ENCODE measurements around the gene SH3BP4. TPM values are rescaled to one million over a fixed set of nuclear protein-coding genes. Genes with fewer than 3 reads are reported as not detected.

Gene SH3BP4
- total RNA-seq, 1 donor from 2014 or later = 4.6 TPM

DNA sequence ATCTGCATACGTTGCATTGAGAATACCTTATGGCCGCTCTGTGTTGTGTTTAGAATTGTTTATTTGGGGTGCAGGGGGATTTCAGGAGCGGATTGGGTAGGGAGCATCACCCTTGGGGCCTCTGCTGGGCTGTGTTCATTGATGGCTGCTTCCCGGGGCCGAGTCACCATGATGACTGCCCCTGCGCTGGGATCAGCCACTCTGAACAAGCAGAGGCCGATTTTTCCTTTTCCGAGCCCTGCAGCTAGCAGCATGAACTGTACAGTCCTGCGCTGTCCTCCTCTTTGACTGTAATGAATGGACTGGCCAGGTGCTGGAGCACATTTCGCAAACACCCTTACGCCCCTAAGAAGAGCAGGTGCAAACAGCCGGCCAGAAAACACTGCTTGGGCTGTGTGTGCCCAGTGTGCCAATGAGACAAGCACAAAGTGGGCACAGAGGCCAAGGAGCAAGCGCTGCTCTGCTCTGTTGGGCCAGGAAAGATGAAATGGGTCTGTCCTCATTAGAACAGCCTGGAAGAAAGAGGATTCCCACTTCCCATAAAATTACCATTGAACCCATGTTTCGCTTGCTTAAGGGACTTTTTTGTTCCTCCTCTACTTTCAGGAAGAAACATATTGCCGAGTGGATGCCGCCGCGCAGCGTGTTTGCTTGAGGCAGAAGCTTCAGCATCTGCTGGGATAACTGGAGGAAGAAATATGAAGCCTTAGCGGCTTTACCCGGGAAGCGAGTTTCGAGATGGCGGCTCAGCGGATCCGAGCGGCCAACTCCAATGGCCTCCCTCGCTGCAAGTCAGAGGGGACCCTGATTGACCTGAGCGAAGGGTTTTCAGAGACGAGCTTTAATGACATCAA is 82.7 kb downstream of the SH3BP4 start:
- no peak for DNase-seq (ENCODE audit: low spot score)

- no peak for DNase-seq (ENCODE audit: low spot score)
These were observed 85.9 kb downstream of the SH3BP4 start for GRCh38 chr2:235037604-235038166.

- DNase-seq (ENCODE audit: low spot score) = no peak
These were observed 89.6 kb downstream of the SH3BP4 start for GRCh38 chr2:235041221-235041917.

DNA sequence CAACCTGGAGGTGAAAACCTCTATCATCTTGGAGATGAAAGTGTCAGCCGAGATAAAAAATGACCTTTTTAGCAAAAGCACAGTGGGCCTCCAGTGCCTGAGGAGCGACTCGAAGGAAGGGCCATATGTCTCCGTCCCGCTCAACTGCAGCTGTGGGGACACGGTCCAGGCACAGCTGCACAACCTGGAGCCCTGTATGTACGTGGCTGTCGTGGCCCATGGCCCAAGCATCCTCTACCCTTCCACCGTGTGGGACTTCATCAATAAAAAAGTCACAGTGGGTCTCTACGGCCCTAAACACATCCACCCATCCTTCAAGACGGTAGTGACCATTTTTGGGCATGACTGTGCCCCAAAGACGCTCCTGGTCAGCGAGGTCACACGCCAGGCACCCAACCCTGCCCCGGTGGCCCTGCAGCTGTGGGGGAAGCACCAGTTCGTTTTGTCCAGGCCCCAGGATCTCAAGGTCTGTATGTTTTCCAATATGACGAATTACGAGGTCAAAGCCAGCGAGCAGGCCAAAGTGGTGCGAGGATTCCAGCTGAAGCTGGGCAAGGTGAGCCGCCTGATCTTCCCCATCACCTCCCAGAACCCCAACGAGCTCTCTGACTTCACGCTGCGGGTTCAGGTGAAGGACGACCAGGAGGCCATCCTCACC is 90.2 kb downstream of the SH3BP4 start:
- DNase-seq (ENCODE audit: low spot score) = no peak

DNA sequence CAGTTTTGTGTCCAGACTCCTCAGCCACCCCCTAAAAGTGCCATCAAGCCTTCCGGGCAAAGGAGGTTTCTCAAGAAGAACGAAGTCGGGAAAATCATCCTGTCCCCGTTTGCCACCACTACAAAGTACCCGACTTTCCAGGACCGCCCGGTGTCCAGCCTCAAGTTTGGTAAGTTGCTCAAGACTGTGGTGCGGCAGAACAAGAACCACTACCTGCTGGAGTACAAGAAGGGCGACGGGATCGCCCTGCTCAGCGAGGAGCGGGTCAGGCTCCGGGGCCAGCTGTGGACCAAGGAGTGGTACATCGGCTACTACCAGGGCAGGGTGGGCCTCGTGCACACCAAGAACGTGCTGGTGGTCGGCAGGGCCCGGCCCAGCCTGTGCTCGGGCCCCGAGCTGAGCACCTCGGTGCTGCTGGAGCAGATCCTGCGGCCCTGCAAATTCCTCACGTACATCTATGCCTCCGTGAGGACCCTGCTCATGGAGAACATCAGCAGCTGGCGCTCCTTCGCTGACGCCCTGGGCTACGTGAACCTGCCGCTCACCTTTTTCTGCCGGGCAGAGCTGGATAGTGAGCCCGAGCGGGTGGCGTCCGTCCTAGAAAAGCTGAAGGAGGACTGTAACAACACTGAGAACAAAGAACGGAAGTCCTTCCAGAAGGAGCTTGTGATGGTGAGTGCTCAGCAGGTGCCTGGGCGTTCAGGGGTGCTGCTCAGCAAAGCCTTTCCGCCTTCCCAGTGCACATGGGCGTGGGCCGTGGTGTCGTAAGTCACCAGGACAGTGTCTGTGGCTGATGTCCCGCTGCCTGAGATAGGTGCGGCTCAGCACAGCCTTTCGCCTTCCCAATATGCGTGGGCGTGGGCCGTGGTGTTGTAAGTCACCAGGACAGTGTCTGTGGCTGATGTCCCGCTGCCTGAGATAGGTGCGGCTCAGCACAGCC is 91.0 kb downstream of the SH3BP4 start:
- DNase-seq (ENCODE audit: low spot score) = no peak

DNA sequence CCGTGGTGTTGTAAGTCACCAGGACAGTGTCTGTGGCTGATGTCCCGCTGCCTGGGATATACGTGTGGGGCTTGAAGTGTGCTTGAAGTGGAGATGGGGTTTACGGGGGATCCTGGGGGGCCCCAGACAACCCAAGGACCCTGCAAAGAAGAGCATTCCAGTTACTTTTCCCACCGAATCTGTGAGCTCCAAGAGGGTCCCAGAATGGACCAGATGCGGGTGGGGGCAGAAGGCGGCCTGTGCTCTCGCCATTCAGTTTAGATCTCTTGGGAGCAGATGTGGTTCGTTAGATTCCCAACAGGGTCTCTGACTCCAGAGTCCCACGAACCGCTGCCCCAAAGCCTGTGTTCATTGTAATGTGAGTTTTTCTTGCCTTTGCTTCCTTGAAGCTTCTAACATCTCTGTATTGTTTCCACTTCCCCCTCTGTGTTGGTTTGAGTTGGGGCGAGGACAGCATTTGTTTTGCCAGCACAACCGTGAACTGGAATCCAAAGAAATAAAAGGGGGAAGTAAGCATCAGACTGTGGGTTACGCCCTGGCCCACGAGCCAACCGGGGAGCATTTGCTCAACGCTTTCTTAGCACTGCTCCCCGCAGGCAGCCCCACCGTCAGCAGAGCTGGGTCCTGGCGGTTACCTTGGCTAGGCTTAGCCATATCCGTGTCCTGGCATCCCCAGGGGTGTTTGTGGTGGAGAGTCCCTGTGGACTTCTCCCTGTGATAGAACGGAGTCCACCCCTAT is 92.1 kb downstream of the SH3BP4 start:
- DNase-seq (ENCODE audit: low spot score) = no peak

GRCh38 chr2:235044501-235045271 is 92.9 kb downstream of the SH3BP4 start:
- no peak for DNase-seq (ENCODE audit: low spot score)

DNA sequence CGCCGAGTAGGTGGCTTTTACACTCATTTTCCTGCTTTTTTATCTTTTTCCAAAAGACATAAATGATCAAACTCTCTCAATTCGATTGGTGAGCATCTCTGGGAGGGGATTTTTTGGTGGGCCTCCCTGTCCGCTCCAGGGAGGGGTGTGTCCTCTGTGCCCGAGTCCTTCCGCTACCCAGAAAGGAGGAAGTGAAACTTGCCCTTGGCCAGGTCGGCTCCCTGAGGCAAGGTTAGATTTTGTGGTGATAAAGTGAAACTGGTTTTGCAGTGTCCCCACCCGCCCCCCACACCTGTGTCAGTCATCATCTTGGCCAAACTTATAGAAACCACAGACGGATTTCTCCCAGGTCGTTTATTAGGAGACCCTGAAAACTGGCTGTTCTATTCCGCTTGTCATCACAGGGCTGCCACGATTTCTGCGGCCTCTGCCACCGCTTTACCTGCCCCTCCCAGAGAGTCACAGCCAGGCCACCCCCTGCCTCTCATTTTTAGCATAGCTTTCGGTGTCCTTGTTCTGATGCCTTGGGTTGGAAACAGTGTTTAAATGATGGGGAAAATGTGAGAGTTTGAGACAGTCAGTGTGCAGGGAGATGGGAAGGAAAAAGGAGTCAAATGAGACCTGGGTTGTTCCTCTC is 93.6 kb downstream of the SH3BP4 start:
- DNase-seq (ENCODE audit: low spot score) = no peak

GRCh38 chr2:235045973-235046343 is 94.1 kb downstream of the SH3BP4 start:
- DNase-seq (ENCODE audit: low spot score) = no peak

GRCh38 chr2:235046589-235046988 is 94.8 kb downstream of the SH3BP4 start:
- DNase-seq (ENCODE audit: low spot score) = no peak

DNA sequence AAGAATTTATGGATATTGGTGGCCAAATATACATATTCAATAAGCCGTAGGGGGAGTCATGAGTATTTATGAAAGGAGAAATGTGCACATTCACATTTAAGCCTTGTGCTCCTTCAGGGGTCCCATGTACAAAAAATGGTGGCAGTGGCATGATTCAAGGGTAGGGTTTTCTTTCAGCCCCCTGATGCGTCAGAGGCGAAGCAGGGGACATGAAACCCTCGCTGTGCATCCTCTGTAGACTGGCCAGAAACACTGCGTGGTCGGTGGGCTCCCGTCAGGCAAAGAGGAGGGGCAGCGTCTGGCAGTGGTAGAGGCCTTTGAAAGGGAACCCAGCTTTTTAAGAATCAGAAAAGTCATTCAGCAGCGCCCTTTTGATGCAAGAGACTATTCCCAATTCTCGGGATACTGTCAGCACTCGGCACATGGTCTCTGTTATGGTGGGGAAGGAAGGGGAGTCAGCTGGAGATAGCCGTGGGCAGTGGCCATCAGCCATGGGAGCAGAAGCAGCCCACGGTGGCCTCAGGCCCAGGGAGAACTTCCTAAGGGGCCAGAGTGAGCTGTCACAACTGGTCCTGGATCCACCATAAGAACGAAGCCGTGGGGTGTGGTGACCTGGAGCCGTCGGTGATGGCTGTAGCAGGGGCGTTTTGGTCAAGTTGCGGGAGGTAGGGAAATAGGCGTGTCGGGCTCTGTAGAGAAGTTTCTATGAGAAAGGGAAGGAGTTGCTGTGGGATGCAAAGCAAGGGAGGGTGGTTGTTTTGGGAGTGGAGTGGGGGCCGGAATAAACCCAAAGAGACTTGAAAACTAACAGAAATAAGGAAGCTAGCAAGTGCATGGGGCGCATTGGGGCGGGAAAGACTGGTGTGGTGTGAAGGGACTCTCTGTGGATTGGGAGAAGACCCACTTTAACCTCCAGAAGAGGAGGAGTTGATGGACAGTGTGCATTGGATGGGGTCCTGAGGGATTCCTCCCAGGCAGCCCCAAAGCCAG is 95.6 kb downstream of the SH3BP4 start:
- DNase-seq (ENCODE audit: low spot score) = no peak

DNA sequence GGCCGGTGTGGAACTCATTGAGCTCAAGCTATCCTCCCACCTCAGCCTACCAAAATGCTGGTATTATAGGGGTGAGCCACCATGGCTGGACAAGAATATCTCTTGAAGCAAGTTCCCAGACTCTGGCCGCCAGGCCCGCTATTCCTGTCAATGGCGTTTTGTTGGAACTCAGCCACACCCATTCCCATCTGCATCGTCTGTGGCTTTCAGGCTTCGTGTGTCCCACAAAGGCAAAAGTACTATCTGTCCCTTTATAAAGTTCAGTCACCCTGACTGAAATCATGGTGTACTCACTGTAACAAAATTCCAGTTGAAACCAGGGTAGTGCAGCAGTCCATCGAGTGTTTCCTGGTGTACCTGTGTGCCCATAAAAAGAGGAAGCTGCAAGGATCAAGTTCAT is 96.7 kb downstream of the SH3BP4 start:
- DNase-seq (ENCODE audit: low spot score) = no peak

GRCh38 chr2:235049069-235049468 is 97.3 kb downstream of the SH3BP4 start:
- no peak for DNase-seq (ENCODE audit: low spot score)

DNA sequence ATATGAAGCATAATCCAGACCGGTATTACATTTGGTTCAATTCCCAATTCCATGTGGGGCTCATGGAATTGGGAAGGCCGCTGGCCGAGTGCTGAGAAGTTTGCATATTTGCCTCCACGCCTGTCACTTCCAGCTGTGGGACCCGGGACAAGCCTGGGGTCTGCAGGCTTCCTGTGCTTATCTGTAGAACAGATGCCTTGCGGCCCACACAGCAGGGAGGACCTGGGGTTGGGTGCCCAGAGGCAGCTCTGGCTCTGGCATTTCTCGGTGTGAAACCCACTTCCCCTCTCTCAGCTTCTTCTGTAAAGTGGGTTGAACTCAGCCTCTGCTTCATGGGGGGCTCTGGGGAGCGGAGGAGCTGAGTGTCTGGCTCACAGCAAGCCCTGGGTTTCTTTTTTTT is 97.9 kb downstream of the SH3BP4 start:
- no peak for DNase-seq (ENCODE audit: low spot score)

GRCh38 chr2:235050980-235051351 is 99.1 kb downstream of the SH3BP4 start:
- peak; percentile 73 for DNase-seq (ENCODE audit: low spot score)

DNA sequence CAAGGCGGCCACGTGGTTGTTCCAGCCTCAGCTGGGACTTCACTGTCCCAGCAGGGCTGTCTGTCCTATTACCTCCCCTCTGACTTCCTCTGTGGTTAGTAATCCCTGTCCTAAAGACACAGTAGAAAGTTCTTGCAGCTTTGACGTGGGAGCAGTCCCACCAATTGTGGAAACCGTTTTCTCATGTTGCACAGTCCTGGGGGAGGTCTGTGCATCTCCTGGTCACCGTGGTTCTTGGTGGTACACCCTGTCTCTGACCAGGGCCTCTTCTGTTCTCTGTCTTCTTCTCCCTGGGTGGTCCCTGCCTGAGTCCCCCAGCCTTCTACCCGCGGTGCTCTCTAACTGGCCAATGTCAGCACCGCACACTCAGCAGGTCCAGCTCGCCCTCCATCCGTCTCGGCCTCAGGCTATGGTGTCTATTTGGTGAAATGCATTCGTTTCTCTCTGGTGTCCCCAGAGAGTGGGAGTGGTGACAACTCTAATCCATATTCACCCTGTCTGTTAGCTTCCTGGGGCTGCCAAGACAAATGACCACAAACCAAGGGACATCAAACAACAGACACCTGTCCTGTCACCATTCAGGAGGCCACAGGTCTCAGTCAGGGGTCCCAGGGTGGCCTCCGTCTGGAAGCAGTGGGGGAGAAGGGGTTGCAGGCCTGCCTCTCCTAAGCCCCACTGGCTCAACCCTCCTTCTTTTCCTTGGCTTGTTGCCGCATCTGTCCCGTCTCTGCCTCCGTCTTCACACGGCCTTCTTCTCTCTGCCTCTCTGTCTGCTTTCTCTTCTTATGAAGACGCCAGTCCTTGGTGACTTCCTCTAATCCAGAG is 99.8 kb downstream of the SH3BP4 start:
- no peak for DNase-seq (ENCODE audit: low spot score)
